HG02763 (cell line): ENCODE results near the gene VAMP1.

Source experiments
- ATAC-seq: cut with Tn5 transposase; IDR thresholded peaks from one replicate; pipeline ENCODE4 v1.9.1; 2021; ENCODE audit warnings: mild to moderate bottlenecking, moderate library complexity; ENCODE audit not compliant: unreplicated experiment

VAMP1 gene

DNA sequence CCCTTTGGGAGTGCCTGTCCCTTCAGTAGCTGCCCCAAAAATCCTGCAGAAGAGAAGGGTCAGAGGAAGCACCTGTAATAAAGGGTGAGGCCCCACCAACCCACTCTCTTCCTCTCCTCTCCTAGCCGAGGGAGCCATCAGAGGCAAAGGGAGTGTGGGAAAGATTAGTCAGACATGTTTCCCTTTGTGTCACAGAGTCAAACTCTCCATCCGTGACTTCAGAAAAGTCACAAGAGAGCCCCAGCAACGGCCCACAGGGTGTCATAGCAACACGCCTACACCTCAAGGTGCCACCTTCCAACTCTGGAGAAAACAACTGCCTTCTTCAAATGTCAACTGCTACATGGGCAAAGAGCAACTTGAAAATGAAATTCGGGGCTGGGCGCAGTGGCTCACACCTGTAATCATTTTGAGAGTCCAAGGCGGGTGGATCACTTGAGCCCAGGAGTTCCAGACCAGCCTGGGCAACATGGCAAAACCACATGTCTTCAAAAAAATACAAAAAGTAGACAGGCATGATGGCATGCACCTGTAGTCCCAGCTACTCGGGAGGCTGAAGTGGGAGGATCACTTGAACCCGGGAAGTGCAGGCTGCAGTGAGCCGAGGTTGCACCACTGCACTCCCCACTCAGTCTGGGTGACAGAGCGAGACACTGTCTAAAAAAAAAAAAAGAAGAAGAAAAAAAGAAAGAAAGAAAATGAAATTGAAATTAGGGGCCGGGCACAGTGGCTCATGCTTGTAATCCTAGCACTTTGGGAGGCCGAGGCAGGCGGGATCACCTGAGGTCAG lies 43.4 kb downstream of the VAMP1 start:
- peak; percentile 68 for ATAC-seq

DNA sequence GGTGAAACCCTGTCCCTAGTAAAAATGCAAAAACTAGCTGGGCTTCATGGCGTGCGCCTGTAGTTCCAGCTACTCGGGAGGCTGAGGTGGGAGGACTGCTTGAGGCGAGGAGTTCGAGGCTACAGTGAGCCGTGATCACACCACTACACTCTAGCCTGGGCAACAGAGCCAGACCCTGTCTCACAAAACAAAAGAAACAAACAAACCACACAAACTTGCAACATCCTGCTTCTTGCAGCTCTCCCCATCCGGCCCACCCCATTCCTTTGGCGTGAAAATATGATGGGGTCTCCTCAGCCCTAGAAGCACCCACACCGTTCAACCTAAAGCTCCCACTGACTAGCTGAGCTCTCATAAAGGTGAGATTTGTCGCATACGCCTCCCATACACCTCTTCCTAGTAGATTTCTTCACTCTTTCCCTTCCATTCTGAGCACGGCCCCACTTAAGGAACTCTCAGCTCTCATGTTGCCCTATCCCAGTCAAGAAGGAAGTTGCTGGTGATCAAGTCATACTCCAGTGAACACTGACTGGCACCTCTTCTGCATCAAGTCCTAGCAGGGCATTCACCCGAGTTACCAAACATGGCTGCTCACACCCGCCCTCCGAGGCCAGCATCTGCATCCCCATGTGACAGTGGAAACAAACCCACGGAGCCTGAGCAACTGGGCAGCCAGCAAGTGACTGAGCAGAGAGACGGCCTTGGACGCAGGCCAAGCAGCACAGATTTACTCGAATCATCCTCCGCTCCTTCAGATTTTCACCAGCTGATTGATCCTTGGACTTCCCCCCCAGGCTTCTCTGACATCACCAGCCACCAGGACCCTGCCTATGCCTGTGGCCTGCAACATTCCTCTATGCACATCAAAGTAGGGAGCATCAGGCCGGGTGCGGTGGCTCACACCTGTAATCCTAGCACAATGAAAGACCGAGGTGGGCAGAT lies 44.6 kb downstream of the VAMP1 start:
- ATAC-seq = no peak

DNA sequence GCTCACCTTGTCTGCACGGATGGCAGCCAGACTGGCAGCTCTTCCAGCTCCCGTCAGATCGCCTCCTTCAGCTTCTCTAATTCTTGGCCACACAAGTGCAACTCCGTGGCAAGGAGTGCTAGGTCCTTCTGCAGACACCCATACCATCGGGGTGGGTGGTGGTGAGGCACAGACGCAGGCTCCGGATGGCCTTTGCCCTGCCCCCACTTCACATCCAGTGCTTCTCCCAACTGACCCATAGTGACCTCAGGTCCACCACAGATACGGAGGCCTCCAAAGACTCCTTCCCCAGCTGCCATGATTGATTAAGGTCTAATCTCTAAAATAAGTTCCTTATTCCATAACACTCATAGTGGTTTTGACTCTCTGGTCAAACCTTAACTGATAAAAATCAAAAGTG lies 45.6 kb downstream of the VAMP1 start:
- no peak for ATAC-seq

GRCh38 chr12:6424008-6424347 lies 46.5 kb downstream of the VAMP1 start:
- ATAC-seq = no peak

- no peak for ATAC-seq
Measured at GRCh38 chr12:6423267-6424007, 47.0 kb downstream of the VAMP1 start.

GRCh38 chr12:6420364-6420763 lies 50.1 kb downstream of the VAMP1 start:
- ATAC-seq = no peak

- ATAC-seq = no peak
Measured at GRCh38 chr12:6418796-6419195, 51.7 kb downstream of the VAMP1 start.

DNA sequence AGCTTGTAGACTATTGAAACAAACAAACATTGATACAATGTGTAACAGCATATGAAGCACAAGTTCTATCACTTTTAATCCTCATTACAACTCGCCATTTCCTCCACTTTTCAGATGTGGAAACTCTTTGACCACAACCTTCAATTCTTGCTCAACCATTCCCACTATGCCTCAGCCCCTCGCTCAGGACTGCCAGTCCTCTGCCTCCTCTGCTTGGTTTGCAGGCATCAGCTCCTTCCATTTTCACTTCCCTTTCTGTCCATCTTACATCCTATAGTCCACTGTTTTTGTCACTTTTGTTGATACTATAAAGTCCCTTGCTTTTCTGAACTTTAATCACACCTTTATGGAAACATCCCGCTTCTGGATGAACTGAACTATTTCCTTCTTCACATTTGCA lies 53.9 kb downstream of the VAMP1 start:
- ATAC-seq = no peak
